Mesenchymal stem cell (in vitro differentiated cells and primary cell): ENCODE results near the gene LRRC28.
A peak's percentile ranks its signal among the peaks of the same experiment; 100 is the strongest.

Experiments
- DNase-seq: peaks from one replicate; pipeline ENCODE4 v3.0.0-alpha.2; 2013
- H2AFZ ChIP-seq: one replicate; pipeline ENCODE4 v1.6.1; 2013; ENCODE audit warnings: low read depth, mild to moderate bottlenecking, control low read depth, inconsistent platforms, low read length, moderate library complexity
- H2AK5ac ChIP-seq: 2 replicates; pipeline ENCODE4 v1.6.1; 2013; ENCODE audit warnings: low read length, moderate library complexity, mild to moderate bottlenecking, inconsistent platforms; ENCODE audit not compliant: severe bottlenecking
- H2BK120ac ChIP-seq: one replicate; pipeline ENCODE4 v1.6.1; 2013; ENCODE audit warnings: low read depth, mild to moderate bottlenecking, inconsistent platforms, low read length, moderate library complexity
- H2BK12ac ChIP-seq, 2 experiments: one replicate each; pipeline ENCODE4 v1.6.1; 2013; ENCODE audit warnings: inconsistent platforms in 2 of 2, low read length in 2 of 2, mild to moderate bottlenecking in 2 of 2, moderate library complexity in 2 of 2, control low read depth in 1 of 2
- H2BK15ac ChIP-seq: one replicate; pipeline ENCODE4 v1.6.1; 2013; ENCODE audit warnings: mild to moderate bottlenecking, low read depth, inconsistent platforms; ENCODE audit not compliant: poor library complexity, severe bottlenecking
- H2BK5ac ChIP-seq: 2 replicates; pipeline ENCODE4 v1.6.1; 2013; ENCODE audit warnings: low read depth, mild to moderate bottlenecking, low read length, control low read depth, inconsistent platforms; ENCODE audit not compliant: poor library complexity, severe bottlenecking
- H3K14ac ChIP-seq, 2 experiments: one replicate each; pipeline ENCODE4 v1.6.1; 2013; ENCODE audit warnings: inconsistent platforms in 2 of 2, low read length in 2 of 2, control low read depth in 1 of 2, mild to moderate bottlenecking in 1 of 2, moderate library complexity in 1 of 2
- H3K18ac ChIP-seq, 2 experiments: one replicate each; pipeline ENCODE4 v1.6.1; 2013; ENCODE audit warnings: inconsistent platforms in 2 of 2, low read length in 2 of 2, control low read depth in 1 of 2, low read depth in 1 of 2, mild to moderate bottlenecking in 1 of 2
- H3K23ac ChIP-seq, 2 experiments: one replicate each; pipeline ENCODE4 v1.6.1; 2013; ENCODE audit warnings: inconsistent platforms in 2 of 2, low read length in 2 of 2, mild to moderate bottlenecking in 2 of 2, moderate library complexity in 2 of 2, control low read depth in 1 of 2
- H3K27ac ChIP-seq: 2 replicates; pipeline ENCODE4 v1.5.1; 2013; ENCODE audit warnings: mild to moderate bottlenecking, moderate library complexity, low read length, control low read depth, inconsistent platforms; ENCODE audit not compliant: poor library complexity, severe bottlenecking
- H3K27me3 ChIP-seq, 2 experiments: 2 replicates each; pipeline versions ENCODE4 v1.6.1 to v1.7.0; 2013; ENCODE audit warnings: low read length in 2 of 2, mild to moderate bottlenecking in 2 of 2, moderate library complexity in 2 of 2, control low read depth in 1 of 2, inconsistent platforms in 1 of 2; ENCODE audit not compliant: control insufficient read depth in 1 of 2, insufficient read depth in 1 of 2
- H3K36me3 ChIP-seq, 2 experiments: 2 replicates each; pipeline versions ENCODE4 v1.6.1 to v1.7.0; 2013; ENCODE audit warnings: low read length in 2 of 2, control low read depth in 1 of 2, inconsistent platforms in 1 of 2, low read depth in 1 of 2, mild to moderate bottlenecking in 1 of 2; ENCODE audit not compliant: insufficient read depth in 2 of 2, control insufficient read depth in 1 of 2
- H3K4ac ChIP-seq, 2 experiments: one replicate each; pipeline ENCODE4 v1.6.1; 2013; ENCODE audit warnings: inconsistent platforms in 2 of 2, low read length in 2 of 2, mild to moderate bottlenecking in 2 of 2, moderate library complexity in 2 of 2, control low read depth in 1 of 2, low read depth in 1 of 2
- H3K4me1 ChIP-seq: 2 replicates; pipeline ENCODE4 v1.6.1; 2013; ENCODE audit warnings: low read depth, low read length, control low read depth; ENCODE audit not compliant: control insufficient read depth, insufficient read depth
- H3K4me2 ChIP-seq: 2 replicates; pipeline ENCODE4 v1.6.1; 2013; ENCODE audit warnings: low read length, mild to moderate bottlenecking, inconsistent platforms; ENCODE audit not compliant: poor library complexity, severe bottlenecking
- H3K4me3 ChIP-seq, 2 experiments: 2 replicates each; pipeline versions ENCODE4 v1.5.1 to v1.7.0; 2013; ENCODE audit warnings: low read length in 2 of 2, mild to moderate bottlenecking in 2 of 2, control low read depth in 1 of 2, low read depth in 1 of 2; ENCODE audit not compliant: insufficient read depth in 1 of 2
- H3K79me1 ChIP-seq: replicated peaks from 2 replicates; pipeline ENCODE4 v1.6.1; 2013; ENCODE audit warnings: mild to moderate bottlenecking, control low read depth, low read length, inconsistent platforms; ENCODE audit not compliant: poor library complexity, severe bottlenecking
- H3K9ac ChIP-seq: 2 replicates; pipeline ENCODE4 v1.7.0; 2013; ENCODE audit warnings: mild to moderate bottlenecking, low read length, moderate library complexity
- H3K9me3 ChIP-seq: 2 replicates; pipeline ENCODE4 v1.7.0; 2013; ENCODE audit warnings: mild to moderate bottlenecking, low read length; ENCODE audit not compliant: control insufficient read depth
- H4K8ac ChIP-seq: one replicate; pipeline ENCODE4 v1.6.1; 2013; ENCODE audit warnings: inconsistent platforms, mild to moderate bottlenecking, low read length, moderate library complexity
- H4K91ac ChIP-seq: one replicate; pipeline ENCODE4 v1.6.1; 2013; ENCODE audit warnings: mild to moderate bottlenecking, low read length, inconsistent platforms
- WGBS: methylation state at CpG from one replicate; pipeline ENCODE4 v1.1.7; 2013; ENCODE audit warnings: mixed read lengths; 5-methylcytosine and 5-hydroxymethylcytosine counted together

Gene LRRC28

GRCh38 chr15:99416191-99417188 lies 165.2 kb downstream of the LRRC28 start:
- H3K4me1 ChIP-seq = peaks cover 4% of the 10 kb centered on the region
- H2BK15ac ChIP-seq = peak overlapping the region; percentile 13
- no peaks in the 10 kb centered on the region for H3K79me1 ChIP-seq
- peak overlapping the region in 1 of 2 experiments; percentile 30 for H3K18ac ChIP-seq
- no peaks in the 10 kb centered on the region for H3K36me3 ChIP-seq
- no peak overlapping the region for H3K27ac ChIP-seq
- no peak overlapping the region for H3K4ac ChIP-seq
- no peak overlapping the region for H3K9ac ChIP-seq
- WGBS = 81% methylated on average over 17 of the region's 19 CpGs
- H3K14ac ChIP-seq = peak overlapping the region in 1 of 2 experiments; percentile 70
- peak overlapping the region; percentile 49 for H2AFZ ChIP-seq
- no peak for DNase-seq
- no peak overlapping the region for H2BK12ac ChIP-seq
- H2BK120ac ChIP-seq = no peak overlapping the region
- no peaks in the 10 kb centered on the region for H3K27me3 ChIP-seq
- no peak overlapping the region for H2AK5ac ChIP-seq
- no peak overlapping the region for H4K8ac ChIP-seq
- H3K4me2 ChIP-seq = no peak overlapping the region
- no peak overlapping the region for H3K23ac ChIP-seq
- H2BK5ac ChIP-seq = no peak overlapping the region
- H3K9me3 ChIP-seq = no peaks in the 10 kb centered on the region
- H3K4me3 ChIP-seq = no peak overlapping the region
- H4K91ac ChIP-seq = no peak overlapping the region

GRCh38 chr15:99421172-99421656 lies 169.9 kb downstream of the LRRC28 start:
- Histone ChIP-seq H3K4me1 (peaks cover 20% of the 10 kb centered on the region), H4K8ac (peak overlapping the region; percentile 24), H2BK5ac (no peak overlapping the region), H3K79me1 (no peaks in the 10 kb centered on the region), H3K4ac (peak overlapping the region in 1 of 2 experiments; percentile 29), H3K9ac (no peak overlapping the region), H2AK5ac (no peak overlapping the region), H3K4me3 (no peak overlapping the region), H2BK12ac (peak overlapping the region; percentile 4 to 17), H3K23ac (no peak overlapping the region), H3K27ac (no peak overlapping the region), H2BK120ac (no peak overlapping the region), H3K9me3 (no peaks in the 10 kb centered on the region), H2BK15ac (no peak overlapping the region), H3K18ac (peak overlapping the region; percentile 6 to 91), H4K91ac (peak overlapping the region; percentile 8), H3K14ac (peak overlapping the region in 1 of 2 experiments; percentile 35), H3K27me3 (no peaks in the 10 kb centered on the region), H3K36me3 (no peaks in the 10 kb centered on the region), H2AFZ (no peak overlapping the region), H3K4me2 (no peak overlapping the region)
- peak; percentile 69 for DNase-seq
- 31% methylated on average over 6 of the region's 6 CpGs for WGBS

DNA sequence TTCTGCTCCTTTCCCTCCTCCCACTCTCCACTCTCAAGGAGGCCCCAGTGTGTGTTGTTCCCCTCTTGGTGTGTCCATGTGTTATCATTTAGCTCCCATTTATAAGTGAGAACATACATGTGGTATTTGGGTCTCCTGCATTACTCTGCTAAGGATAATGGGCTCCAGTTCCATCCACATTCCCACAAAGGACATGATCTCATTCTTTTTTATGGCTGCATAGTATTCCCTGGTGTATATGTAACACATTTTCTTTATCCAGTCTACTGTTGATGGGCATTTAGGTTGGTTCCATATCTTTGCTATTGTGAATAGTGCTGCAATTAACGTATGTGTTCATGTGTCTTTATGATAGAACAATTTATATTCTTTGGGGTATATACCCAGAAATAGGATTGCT lies 170.5 kb downstream of the LRRC28 start:
- 93% methylated on average over 1 of the region's 1 CpG for WGBS
- no peaks in the 10 kb centered on the region for H3K36me3 ChIP-seq
- no peak overlapping the region for H3K4me3 ChIP-seq
- no peak overlapping the region for H4K8ac ChIP-seq
- H4K91ac ChIP-seq = no peak overlapping the region
- no peak overlapping the region for H3K9ac ChIP-seq
- no peak overlapping the region for H3K27ac ChIP-seq
- no peak overlapping the region for H3K23ac ChIP-seq
- no peak overlapping the region for H2BK15ac ChIP-seq
- peak overlapping the region in 1 of 2 experiments; percentile 13 for H3K18ac ChIP-seq
- peaks cover 20% of the 10 kb centered on the region for H3K4me1 ChIP-seq
- no peaks in the 10 kb centered on the region for H3K79me1 ChIP-seq
- no peak overlapping the region for H2BK5ac ChIP-seq
- H2AK5ac ChIP-seq = no peak overlapping the region
- H3K9me3 ChIP-seq = no peaks in the 10 kb centered on the region
- H2BK120ac ChIP-seq = no peak overlapping the region
- no peak for DNase-seq
- H3K14ac ChIP-seq = no peak overlapping the region
- no peak overlapping the region for H2BK12ac ChIP-seq
- no peak overlapping the region for H2AFZ ChIP-seq
- no peak overlapping the region for H3K4me2 ChIP-seq
- H3K27me3 ChIP-seq = no peaks in the 10 kb centered on the region
- no peak overlapping the region for H3K4ac ChIP-seq
